Fibroblast of lung (primary cell): Measurements from ENCODE around the gene PIR.

Experiments
- EZH2 ChIP-seq: IDR thresholded peaks from 2 replicates; pipeline ENCODE4 v1.5.1; 2012; ENCODE audit warnings: low read length, control low read depth, mild to moderate bottlenecking; ENCODE audit errors: missing control alignments
- TF ChIP-seq, protein P1 (sequence below), 2 donors: IDR thresholded peaks in 1 of 2; conservative IDR thresholded peaks in 1 of 2; 1 replicate in 1 of 2; 2 replicates in 1 of 2; pipeline ENCODE4 v1.5.1; 2011 to 2012; ENCODE audit warnings: low read length in 2 of 2, control low read depth in 1 of 2, inconsistent platforms in 1 of 2, low read depth in 1 of 2, mild to moderate bottlenecking in 1 of 2

DNA sequence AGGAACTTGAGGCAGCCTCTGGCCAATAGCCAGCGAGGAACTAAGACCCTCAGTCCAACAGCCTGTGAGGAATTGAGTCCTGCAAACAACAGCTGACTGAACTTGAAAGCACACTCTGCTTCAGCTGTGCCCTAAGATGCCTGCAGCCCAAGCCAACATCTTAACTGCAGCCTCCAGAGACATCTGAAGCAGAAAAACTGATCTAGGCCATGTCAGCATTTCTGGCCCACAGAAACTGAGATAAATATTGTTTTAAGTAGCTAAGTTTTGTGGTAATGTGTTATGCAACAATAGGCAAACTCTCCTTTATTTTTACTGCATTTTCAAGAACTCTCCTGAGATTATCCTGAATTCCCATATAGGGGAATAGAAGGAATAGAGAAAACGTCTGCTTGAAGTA, 133.4 kb downstream of the PIR start:
- TF ChIP-seq, protein P1, sequence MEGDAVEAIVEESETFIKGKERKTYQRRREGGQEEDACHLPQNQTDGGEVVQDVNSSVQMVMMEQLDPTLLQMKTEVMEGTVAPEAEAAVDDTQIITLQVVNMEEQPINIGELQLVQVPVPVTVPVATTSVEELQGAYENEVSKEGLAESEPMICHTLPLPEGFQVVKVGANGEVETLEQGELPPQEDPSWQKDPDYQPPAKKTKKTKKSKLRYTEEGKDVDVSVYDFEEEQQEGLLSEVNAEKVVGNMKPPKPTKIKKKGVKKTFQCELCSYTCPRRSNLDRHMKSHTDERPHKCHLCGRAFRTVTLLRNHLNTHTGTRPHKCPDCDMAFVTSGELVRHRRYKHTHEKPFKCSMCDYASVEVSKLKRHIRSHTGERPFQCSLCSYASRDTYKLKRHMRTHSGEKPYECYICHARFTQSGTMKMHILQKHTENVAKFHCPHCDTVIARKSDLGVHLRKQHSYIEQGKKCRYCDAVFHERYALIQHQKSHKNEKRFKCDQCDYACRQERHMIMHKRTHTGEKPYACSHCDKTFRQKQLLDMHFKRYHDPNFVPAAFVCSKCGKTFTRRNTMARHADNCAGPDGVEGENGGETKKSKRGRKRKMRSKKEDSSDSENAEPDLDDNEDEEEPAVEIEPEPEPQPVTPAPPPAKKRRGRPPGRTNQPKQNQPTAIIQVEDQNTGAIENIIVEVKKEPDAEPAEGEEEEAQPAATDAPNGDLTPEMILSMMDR (conservative IDR thresholded peaks at IDR 0.05 in 1 of 2, IDR thresholded peaks at IDR 0.05 in 1 of 2; ENCODE audit: low read depth in 1 of 2, low read length in 2 of 2): no peak
- no peak for TF ChIP-seq EZH2
